ENCODE results near the gene CCDC172. TPM values are rescaled to one million over a fixed set of nuclear protein-coding genes. Genes with fewer than 3 reads are reported as not detected.

CCDC172 gene, protein sequence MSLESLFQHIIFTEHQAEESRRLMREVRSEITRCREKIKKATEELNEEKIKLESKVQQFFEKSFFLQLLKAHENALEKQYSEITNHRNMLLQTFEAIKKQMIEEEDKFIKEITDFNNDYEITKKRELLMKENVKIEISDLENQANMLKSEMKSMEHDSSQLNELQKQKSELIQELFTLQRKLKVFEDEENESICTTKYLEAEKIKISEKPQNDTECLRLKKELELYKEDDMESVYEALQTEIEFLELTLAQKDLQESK
- not detected in 2 replicates for total RNA-seq

DNA sequence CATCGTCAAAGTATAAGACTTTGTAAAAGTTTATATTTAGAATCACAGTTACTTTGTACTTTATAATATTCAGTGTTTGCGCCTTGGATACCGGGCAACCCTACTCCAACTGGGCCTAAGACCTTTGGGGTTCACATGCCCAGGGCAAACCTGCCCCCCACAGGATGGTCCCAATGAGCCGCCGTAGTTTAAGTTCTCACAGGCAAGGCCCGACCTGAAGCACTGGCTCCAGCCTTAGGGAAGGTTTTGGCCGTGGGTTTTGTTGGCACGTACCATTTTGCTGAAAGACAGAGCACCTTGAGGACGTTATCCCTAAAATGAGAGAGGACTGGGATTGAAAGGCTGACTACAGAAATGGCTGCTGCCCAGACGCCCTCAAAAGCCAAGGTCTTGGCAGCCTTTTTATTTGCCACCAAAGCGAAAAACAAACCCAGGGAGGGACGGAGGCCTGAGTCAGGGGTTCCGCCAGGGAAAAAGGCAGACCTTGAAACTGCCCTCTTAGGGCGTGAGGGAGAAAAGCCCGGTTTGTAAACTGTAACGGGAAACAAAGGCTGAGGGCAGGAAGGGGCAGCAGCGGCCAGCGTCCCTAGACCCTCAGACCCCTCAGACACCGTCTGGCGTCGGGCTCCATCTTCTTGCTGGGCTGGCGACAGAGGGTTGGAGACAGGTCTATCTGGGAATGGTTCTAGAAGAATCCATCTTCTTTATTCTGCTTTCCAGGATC, at the start of gene CCDC172:
Gene CCDC172, plus strand, starts transcription at position 222 of the 724 bp plus-strand sequence. CDS start 564 bp downstream, outside the sequence.
- no peak for DNase-seq (ENCODE audit: extremely low read depth, low read depth, low spot score)

DNA sequence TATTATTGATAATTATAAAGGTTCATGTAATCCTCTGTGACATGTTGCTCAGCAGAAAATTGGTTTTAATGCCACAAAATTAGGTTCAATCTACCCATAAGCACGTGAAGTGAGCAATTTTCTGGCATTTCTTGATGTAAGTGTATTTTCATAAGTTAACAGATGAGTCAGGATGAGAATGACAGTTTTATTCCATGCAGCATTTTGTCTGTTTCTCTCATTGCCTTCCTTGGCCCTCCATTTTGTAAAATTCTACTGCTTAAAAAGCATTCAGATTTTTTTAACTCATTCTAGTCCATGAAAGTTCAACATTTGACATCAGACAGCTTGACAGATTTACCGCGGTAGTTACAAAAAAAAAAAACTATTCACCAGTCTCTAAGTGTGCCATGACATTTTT, 47.3 kb upstream of the CCDC172 start:
- DNase-seq (ENCODE audit: extremely low read depth, low read depth, low spot score), result no peak

DNA sequence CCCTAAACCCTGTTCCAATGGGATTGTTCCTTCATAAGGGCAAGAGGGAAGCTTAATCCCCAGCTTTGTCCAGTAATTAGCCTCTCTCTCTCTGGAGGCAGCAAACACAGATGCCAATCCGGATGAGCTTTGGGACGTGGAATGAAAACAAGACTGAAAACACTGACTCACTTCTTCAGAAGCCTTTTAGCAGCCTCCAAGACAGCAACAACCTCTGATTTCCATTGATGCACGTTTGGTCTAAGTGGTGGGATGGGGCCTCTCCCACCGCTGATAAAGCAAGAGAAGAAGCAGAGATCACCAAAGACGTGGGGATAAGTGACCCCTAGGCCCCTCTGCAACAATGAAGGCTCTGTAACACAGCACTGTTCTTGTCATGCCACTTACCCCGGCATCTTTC, 45.4 kb upstream of the CCDC172 start:
- no peak for DNase-seq (ENCODE audit: extremely low read depth, low read depth, low spot score)

DNA sequence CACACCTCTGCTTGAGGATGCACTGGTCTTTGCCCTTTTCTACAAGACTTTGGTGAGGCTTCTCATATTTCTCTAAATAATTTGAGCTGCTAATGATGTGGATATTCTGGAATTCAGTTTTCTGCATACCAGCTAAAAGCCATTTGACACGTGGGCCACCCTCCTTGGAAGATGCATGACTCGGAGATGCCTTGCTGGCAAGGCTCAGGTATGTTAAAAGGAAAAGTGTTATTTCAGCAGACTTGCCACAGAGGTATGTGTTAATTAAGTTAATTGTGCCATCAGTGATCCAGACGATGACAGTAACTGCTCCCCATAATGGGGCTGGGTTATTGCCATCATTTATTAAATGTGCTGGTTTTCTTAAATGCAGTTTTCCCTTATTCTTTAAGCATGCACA, 42.5 kb upstream of the CCDC172 start:
- no peak for DNase-seq (ENCODE audit: extremely low read depth, low read depth, low spot score)

DNA sequence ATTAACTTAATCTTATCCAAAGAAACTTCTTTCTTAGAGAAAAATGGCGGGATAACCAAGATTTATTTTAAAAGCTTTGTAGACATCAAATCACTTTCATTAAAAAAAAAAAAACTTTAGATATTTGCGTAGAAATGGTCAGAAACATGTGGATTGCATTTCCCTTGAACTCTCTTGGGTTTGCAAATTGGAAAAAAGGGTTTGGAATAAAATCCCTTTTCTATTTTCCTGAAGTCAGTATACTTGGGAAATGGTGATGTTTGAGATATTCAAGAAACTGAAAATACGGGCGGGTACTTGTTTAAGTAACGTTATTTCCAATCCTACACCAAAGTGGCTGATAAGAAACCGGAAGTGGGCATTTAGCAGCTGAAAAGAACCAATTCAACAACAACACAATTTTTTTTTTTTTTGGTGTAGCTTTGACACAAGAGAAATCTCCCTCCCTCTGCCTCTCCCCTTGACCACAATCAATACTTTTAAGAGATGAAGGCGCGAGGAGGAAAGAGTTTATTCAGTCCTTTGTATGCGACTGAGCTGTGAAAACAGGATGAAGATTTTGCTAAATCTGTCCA, 37.5 kb upstream of the CCDC172 start:
- no peak for DNase-seq (ENCODE audit: extremely low read depth, low read depth, low spot score)

DNA sequence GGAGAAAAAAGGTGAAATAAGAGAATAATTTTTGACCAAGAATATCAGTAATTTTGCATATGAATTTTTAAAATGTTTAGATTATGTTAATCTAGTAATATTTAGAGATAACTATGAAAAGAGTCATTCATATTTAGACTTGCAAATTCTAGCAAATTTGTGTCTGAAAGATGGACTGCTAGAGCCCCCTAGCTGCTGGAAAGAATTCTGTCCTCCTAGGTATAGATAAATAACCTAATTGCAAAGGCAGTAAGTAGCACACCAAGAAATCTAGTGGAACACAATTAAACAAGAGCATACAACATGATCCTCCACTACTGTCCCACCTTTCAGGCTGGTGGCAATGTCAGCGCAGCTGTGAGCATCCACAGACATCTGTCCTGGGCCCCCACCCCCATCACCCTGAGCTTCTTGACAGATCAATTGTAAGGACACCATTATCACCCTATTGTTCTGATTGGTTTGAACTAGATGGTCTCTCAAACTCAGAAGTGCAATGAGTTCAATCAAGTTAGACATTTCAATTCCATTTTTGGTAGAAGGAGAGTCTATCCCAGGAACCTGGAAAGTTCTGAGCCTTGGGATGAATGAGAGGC, 36.2 kb upstream of the CCDC172 start:
- DNase-seq (ENCODE audit: extremely low read depth, low read depth, low spot score), result peak; percentile 2

DNA sequence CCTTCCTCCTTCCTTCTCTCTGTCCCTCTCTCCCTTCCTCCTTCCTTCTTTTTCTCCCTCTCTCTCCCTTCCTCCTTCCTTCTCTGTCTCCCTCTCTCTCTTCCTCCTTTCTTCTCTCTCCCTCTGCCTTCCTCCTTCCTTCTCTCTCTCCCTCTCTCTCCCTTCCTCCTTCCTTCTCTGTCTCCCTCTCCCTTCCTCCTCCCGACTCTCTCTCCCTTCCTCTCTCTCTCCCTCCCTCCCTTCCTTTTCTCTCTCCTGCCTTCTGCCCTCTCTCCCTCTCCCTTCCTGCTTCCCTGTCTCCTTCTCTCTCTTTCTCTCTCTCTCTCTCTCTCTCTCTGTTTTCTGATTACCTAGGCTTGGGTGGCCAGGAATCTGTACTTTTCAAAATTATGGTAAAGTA, 34.6 kb upstream of the CCDC172 start:
- DNase-seq (ENCODE audit: extremely low read depth, low read depth, low spot score), result no peak

DNA sequence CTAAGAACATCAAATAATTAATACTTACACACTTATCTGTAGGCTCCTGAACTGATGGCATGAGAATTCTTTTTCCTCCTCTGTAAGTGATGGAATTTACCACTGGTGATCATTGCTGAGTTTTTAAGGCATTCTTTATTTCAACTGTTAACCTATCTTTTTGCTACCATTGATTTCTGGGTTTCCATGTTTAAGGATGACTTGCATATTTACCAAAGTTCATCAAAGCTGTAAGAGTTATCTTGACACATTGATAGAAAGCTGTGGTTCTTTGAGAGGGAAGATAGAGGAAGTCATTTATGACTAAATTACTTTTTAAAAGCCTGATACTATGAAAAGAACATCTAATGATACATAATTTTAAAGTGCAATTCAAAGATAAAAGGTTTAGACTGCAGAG, 31.8 kb upstream of the CCDC172 start:
- DNase-seq (ENCODE audit: extremely low read depth, low read depth, low spot score), result no peak

DNA sequence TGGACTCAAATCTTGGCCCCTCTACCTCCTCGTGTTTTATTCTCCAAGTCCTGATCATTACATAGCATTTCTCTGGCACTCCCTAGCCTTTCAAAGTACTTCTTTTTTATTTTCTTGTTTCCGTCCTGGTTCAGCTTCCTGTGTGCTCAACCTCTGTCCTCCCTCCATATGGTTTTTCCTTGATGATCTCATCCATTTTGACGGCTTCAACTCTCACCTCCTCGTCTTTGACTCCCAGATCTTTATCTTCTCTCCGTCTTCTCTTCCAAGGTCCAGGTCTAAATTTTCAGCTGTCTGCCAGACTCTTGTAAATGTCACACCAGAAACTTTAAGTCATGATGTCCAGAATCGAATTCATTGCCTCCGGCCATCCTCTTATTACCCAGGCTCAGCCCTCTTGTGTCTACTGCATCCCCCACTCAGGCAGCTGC, 27.9 kb upstream of the CCDC172 start:
- no peak for DNase-seq (ENCODE audit: extremely low read depth, low read depth, low spot score)

DNA sequence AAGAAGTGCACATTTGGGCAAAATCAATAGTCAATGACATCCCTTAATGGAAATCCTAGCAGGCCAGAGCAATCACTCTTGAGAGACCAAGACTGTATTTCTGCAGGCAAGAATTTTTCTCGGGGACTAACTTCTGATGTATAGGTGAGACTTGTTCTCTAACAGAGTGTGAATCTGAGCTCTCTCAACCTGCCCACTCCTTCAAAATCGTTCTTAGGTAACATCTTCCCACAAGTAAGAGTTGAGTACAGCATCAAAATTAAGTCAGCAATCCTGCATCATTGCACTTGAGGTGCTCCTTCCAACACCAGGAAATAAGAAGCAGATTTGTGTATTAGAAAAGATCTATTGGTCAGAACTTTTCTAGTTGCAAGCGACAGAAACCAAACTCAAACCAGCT, 25.7 kb upstream of the CCDC172 start:
- DNase-seq (ENCODE audit: extremely low read depth, low read depth, low spot score), result no peak

DNA sequence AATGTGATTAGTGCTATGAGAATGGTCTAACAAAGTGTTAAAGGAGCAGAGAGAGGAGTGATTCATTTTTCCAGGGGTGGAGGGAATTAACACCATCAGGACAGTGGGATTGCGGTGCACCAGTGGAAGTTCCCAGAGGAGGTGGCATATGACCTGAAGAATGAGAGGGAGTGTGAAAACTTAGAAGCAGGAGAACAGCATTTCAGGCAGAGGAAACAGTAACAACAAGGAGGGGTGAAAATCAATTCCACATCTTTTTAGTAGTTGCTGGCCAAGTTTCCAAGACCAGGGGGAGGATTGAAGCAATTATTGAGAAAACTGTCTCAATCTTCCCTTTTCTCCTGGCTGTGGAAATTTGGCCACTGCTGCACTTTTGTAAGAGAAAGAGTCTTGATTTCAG, 23.7 kb upstream of the CCDC172 start:
- no peak for DNase-seq (ENCODE audit: extremely low read depth, low read depth, low spot score)

DNA sequence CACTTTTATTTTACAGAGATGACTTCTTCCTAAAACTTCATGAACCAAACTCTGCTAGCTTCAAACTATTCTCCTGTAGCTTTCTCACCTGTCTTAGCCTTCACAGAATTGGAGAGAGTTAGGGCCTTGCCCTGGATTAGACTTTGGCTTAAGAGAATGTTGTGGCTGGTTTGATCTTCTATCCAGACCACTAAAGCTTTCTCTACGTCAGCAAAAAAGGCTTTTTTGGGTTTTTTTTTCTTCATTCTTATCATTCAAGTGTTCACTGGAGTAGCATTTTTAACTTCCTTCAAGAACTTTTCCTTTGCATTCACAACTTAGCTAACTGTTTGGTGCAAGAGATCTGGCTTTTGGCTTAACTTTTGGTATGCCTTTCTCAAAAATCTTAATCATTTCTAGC, 19.3 kb upstream of the CCDC172 start:
- DNase-seq (ENCODE audit: extremely low read depth, low read depth, low spot score), result no peak

DNA sequence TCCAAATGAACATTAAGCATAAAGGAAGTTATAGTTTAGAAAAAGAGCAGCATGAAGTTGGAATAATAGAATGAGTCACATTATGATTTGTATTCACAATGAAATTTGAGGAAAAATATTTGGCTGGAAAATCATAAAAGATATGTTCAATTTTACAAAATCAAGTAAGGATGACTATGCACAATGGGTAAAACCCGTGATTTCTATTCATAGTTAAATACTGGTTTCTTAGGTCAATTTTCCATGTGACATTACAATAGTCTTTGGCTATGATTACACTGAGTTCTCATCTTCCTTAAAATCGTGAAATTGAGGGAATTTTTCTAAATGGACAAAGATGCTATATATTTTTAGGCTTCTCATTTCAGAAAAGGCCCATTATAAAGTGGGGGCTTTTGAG, 17.4 kb upstream of the CCDC172 start:
- no peak for DNase-seq (ENCODE audit: extremely low read depth, low read depth, low spot score)

DNA sequence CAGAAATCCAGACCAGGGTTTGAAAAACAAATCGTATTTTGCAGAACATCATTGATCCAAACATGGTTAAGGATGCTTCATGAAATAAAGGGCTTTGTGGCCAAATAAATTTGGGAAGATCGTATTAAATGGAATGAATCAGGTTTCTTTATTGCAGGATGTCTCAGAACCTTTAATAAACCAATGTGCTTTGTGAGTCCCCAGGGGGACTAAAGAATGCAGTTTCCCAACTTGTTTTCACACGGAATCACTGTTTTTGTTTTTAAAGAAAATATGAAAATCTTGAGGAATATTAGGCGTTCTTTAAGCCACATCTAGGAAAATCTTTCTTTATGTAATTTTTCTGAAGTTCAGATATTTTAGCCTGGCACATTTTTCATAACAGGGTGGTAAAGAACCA, 16.8 kb upstream of the CCDC172 start:
- DNase-seq (ENCODE audit: extremely low read depth, low read depth, low spot score), result no peak

DNA sequence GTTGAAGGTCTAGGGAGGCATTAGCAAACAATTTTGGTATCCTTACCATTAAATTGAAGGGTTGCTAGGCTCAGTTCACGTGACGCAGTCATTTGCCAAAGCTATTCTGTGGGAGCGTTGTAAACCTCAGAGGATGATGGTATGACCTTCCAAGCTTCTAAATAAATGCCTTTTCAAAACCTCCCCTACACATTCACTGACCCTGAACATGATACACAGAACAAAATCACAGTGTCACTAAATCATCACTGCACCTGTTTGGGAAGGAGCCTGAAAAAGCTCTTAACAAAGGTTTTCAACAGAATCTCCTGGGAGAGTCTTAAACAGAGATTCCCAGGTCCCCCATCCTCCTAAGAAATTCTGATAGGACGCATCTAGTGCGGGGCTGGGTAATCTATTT, 13.2 kb upstream of the CCDC172 start:
- no peak for DNase-seq (ENCODE audit: extremely low read depth, low read depth, low spot score)

DNA sequence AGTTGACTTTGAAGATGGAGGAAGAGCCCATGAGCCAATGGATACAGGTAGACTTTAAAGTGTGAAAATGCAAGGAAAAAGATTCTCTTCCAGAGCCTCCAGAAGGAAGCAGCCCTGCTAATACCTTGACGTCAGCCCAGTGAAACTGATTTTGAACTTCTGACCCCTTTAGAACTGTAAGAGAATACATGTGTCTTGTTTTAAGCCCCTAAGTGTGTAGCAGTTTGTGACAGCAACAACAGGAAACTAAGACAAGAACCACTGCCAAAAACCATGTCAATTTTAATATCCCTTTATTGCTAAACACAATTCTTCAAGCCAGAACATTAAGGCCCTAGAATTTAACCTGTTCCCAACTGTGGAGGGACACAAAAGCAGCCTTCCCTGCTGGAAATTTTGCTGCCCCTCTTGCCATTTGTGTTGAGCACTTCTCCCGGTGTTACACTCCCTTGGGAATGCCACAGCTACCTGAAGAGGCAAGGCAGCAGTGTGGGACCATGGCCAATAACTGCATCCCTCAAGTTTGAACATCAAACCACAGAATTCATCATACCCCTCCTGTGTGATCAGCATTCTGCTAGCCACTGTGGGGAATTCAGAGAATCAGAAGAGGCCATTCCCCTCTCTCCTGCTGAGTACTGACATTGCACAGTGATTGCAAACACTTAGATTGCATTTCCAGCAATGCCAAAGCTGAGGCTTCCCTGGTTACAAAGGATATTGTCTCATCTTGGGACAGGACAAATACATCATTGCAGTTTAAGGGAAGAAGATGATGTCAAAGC, 12.3 kb upstream of the CCDC172 start:
- no peak for DNase-seq (ENCODE audit: extremely low read depth, low read depth, low spot score)

DNA sequence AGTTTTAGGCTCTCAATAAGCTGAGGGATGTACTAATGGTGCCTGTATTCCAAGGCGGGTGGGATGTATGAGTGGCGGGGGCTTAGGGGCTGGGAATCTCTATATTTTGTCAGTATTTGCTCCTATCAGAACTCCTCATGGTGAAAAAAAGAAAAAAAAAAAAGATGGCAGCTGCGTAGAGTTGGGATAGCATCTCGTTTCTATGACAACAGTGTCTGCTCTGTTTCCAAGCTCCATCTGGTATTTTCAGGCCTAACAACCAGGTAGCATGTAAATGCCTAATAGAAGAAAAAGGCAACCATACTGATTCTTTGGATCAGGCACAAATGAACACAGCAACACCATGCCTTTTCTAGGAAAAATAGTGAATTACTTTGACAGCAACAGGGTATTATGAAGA, 11.7 kb upstream of the CCDC172 start:
- no peak for DNase-seq (ENCODE audit: extremely low read depth, low read depth, low spot score)

DNA sequence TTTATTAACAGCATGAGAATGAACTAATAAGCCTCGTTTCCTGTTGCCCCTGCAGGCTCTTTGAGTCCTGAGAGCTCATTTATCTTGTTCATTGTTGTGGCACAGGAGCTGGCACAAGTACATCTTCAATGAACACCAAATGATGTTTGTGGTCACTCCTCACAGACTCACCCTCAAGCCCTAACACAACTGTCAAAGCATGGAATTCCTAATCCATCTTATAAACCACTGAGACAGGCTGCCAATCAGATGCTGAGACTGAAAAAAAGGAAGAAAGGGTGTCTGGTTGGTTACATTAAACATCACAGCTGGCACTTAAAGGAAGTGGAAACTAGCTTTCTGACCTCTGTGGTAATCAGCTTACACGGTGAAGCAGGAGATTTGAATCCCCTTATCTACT, 7.7 kb upstream of the CCDC172 start:
- no peak for DNase-seq (ENCODE audit: extremely low read depth, low read depth, low spot score)

DNA sequence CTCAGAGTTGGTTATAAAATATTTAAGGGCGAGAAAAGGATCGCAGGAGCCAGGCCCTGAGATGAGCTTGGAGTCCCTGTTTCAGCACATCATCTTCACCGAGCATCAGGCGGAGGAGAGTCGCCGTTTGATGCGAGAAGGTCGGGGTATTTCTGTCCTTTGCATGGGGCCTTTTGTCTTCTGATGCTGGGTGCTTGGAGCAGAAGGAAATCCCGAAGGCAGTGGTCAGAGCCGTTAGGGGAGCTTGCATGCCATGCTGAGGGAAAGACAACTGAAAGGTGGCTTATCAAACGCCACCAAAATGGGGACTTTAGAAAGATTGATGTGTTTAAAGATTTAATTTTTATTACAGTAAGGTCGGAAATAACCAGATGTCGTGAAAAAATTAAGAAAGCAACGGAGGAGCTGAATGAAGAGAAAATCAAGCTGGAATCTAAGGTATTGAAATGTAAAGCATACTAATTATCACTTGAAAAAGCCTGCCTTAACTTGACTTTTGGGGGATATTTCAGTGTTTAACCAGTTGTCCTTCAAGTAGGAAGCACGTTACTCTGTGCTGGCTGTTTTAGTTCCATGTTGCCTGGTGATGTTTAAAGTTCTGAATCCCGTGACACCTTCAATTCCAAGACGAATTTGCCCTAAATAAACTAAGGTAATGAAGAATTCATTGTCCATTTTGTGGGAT, 845 bp downstream of the CCDC172 start:
- DNase-seq (ENCODE audit: extremely low read depth, low read depth, low spot score), result no peak

DNA sequence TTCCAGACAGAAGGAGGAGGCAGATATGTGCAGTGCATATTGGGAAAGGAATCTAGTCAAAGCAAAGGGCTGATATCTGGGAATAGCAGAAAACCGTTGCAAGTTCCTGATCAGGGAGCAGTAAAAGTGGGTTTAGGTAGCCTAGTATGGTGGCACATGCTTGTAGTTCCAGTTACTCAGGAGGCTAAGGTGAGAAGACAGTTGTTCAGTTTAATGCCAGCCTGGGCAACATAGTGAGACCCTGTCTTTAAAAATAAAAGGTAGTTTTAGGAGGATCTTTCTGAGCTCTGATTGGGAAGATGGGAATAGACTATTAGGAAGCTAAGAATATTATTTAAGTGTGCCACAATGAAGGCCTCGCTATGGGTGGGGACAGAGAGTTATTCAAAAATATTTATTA, 1.7 kb downstream of the CCDC172 start:
- no peak for DNase-seq (ENCODE audit: extremely low read depth, low read depth, low spot score)

Measured in glomerular endothelial cell (primary cell).